ENCODE data around the gene ANKMY1.

DNA sequence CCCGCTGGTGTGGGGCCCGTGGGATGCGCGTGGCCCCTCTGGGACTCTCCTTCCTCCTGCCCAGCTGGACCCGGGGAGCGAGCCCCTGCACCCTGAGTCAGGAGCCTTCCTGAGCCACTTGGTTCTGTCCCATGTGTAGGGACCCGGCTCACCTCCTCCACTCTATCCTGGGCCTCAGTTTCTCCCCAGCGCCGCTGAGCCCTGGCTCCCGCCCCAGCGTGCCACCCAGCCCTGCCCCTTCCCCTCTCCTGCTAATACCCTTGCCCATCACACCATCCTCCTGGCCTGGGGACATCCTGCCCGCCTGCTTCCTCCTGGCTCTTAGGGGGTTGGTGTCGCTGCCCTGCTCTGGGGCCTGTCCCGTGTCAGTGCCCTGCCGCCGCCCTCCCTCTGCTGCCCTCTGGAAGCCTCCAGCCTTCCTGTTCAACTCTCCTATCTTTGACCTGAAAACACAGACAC is 97.5 kb downstream of the ANKMY1 start:
- no peak for TF ChIP-seq CTCF (IDR thresholded peaks at IDR 0.05; ENCODE audit: low read depth, low read length)
- no peak for TF ChIP-seq POLR2A (IDR thresholded peaks at IDR 0.05; ENCODE audit: extremely low read depth, insufficient read length)

Data from NB4 (cell line).